ENCODE measurements around the gene INVS.
"Not testable (repeated sequence)": the region's sequence is repeated elsewhere in the genome, so short reads cannot be mapped to it uniquely, and the experiment has no call there.

GRCh38 chr9:100145976-100146375 lies 46.9 kb downstream of the INVS start:
- TF ChIP-seq, protein P1, sequence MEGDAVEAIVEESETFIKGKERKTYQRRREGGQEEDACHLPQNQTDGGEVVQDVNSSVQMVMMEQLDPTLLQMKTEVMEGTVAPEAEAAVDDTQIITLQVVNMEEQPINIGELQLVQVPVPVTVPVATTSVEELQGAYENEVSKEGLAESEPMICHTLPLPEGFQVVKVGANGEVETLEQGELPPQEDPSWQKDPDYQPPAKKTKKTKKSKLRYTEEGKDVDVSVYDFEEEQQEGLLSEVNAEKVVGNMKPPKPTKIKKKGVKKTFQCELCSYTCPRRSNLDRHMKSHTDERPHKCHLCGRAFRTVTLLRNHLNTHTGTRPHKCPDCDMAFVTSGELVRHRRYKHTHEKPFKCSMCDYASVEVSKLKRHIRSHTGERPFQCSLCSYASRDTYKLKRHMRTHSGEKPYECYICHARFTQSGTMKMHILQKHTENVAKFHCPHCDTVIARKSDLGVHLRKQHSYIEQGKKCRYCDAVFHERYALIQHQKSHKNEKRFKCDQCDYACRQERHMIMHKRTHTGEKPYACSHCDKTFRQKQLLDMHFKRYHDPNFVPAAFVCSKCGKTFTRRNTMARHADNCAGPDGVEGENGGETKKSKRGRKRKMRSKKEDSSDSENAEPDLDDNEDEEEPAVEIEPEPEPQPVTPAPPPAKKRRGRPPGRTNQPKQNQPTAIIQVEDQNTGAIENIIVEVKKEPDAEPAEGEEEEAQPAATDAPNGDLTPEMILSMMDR (IDR thresholded peaks at IDR 0.05; ENCODE audit: low read depth, low read length, poor library complexity, severe bottlenecking), result not testable (repeated sequence)
- TF ChIP-seq EZH2phosphoT487 (IDR thresholded peaks at IDR 0.05; ENCODE audit: borderline replicate concordance, low read length), result not testable (repeated sequence)
